A673 (cell line): ENCODE results near the gene SVBP.

ENCODE experiments used
- CTCF ChIP-seq: fragments of 300-800, 200-600 bp; sonication (generic); conservative IDR thresholded peaks from 2 replicates; pipeline ENCODE4 v1.5.1; 2017; ENCODE audit warnings: low read depth, mild to moderate bottlenecking, antibody characterized with exemption, low read length, moderate library complexity, mixed read lengths
- EZH2 ChIP-seq: fragments of 200-600 bp; sonication (generic); IDR thresholded peaks from 2 replicates; pipeline ENCODE4 v1.6.1; 2017; ENCODE audit warnings: borderline replicate concordance, low read depth, mild to moderate bottlenecking, mixed read lengths, antibody characterized with exemption, low read length; ENCODE audit not compliant: poor library complexity, severe bottlenecking

DNA sequence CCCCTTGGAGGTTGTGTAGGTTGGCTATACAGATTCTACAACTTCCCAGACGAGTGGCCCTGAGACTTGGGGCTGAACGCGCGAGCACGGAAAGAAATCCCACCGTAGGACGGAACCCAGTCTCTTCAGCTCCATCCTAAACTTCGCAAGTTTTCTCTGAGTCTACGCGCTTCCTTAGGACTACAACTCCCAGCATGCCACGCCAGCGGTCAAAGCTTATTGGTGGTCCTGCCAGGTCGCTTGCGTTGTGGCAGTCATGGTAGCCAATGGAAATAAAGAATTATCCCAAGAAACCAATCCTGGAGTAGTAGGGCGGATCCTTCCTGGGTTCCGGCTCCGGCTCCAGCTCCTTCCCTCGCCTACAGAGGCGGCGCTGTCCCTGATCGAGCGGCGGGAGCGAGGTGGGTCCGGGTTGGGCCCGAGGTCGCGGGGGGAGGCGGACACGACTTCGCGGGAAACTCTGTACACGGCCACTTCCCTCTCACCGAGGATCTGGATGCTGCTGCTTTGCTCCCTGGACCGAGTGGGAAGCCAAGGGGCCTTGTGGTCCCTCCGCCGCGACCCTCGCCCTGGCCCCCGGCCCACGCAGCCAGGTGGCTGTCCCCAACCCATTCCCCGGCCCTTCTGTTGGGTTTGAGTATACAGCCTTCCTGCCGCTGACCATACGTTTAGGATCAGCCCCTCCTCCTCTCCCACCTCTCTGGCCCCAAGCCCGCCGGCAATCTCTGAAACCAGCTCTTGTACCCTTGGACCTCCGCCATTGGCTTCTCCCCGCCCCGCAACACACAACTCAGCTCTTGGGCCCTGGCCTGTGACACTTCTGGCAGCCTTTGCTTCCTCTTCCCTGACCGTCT is 29.3 kb upstream of the SVBP start, which contains the start of gene ZNF691:
- TF ChIP-seq CTCF (peak; percentile 57), EZH2 (no peak)
